Upper lobe of left lung (tissue), 4 donors: ENCODE measurements around the gene KRTAP17-1.

Source experiments
- CTCF ChIP-seq, 6 experiments: fragments of 450-650 bp in 4 of 6; fragments of 200-600 bp in 2 of 6; sonication (generic) in 2 of 6; IDR thresholded peaks; one replicate each; pipeline ENCODE4 v1.5.1; 2016 to 2019; ENCODE audit warnings: antibody characterized with exemption in 6 of 6
- POLR2A ChIP-seq, 4 donors: fragments of 450-650 bp; IDR thresholded peaks; one replicate each; pipeline ENCODE4 v1.5.1; 2016 to 2017; ENCODE audit warnings: antibody characterized with exemption in 4 of 4, mild to moderate bottlenecking in 2 of 4

- no peak for TF ChIP-seq CTCF (IDR thresholded peaks at IDR 0.05)
- TF ChIP-seq POLR2A (IDR thresholded peaks at IDR 0.05): no peak
These were observed 16.1 kb upstream of the KRTAP17-1 start for GRCh38 chr17:41331606-41332005.
